Kidney glomerular epithelial cell (primary cell): ENCODE data around the gene CTTN.

ENCODE experiments used
- DNase-seq: peaks from one replicate; lab custom pipeline; 2025; lab: John Stamatoyannopoulos, UW

The CTTN gene

GRCh38 chr11:70397983-70398833 lies at the start of gene CTTN:
TSS of gene CTTN (plus strand) at chr11:70398529. CDS start at chr11:70407298, 8,769 bp downstream.
- peak; percentile 63 for DNase-seq

GRCh38 chr11:70348608-70349007 lies 49.7 kb upstream of the CTTN start:
- DNase-seq = no peak

GRCh38 chr11:70351646-70352045 lies 46.7 kb upstream of the CTTN start:
- DNase-seq = no peak

GRCh38 chr11:70352100-70352499 lies 46.2 kb upstream of the CTTN start:
- DNase-seq = no peak

GRCh38 chr11:70352601-70353000 lies 45.7 kb upstream of the CTTN start:
- no peak for DNase-seq

GRCh38 chr11:70353329-70353728 lies 45.0 kb upstream of the CTTN start:
- no peak for DNase-seq

- no peak for DNase-seq
Observed at GRCh38 chr11:70353900-70354568, 44.3 kb upstream of the CTTN start.

- no peak for DNase-seq
Observed at GRCh38 chr11:70354629-70355028, 43.7 kb upstream of the CTTN start.

GRCh38 chr11:70358753-70359152 lies 39.6 kb upstream of the CTTN start:
- no peak for DNase-seq

- no peak for DNase-seq
Observed at GRCh38 chr11:70359451-70360205, 38.7 kb upstream of the CTTN start.

- no peak for DNase-seq
Observed at GRCh38 chr11:70360211-70360610, 38.1 kb upstream of the CTTN start.

GRCh38 chr11:70364178-70364577 lies 34.2 kb upstream of the CTTN start:
- DNase-seq = no peak

GRCh38 chr11:70364745-70365543 lies 33.4 kb upstream of the CTTN start:
- no peak for DNase-seq

GRCh38 chr11:70365544-70365927 lies 32.8 kb upstream of the CTTN start:
- DNase-seq = no peak

- no peak for DNase-seq
Observed at GRCh38 chr11:70367071-70367470, 31.3 kb upstream of the CTTN start.

- DNase-seq = no peak
Observed at GRCh38 chr11:70368961-70369360, 29.4 kb upstream of the CTTN start.

- DNase-seq = no peak
Observed at GRCh38 chr11:70371241-70371640, 27.1 kb upstream of the CTTN start.

GRCh38 chr11:70372076-70372475 lies 26.3 kb upstream of the CTTN start:
- DNase-seq = no peak

GRCh38 chr11:70376621-70377020 lies 21.7 kb upstream of the CTTN start:
- DNase-seq = no peak

GRCh38 chr11:70377645-70378044 lies 20.7 kb upstream of the CTTN start:
- no peak for DNase-seq

- no peak for DNase-seq
Observed at GRCh38 chr11:70378506-70379134, 19.7 kb upstream of the CTTN start.
